OCI-LY1 (cell line): ENCODE results near the gene ADAM22.

Experiments used
- CTCF ChIP-seq: fragments of 200-600 bp; sonication (generic), shearing (Covaris generic); IDR thresholded peaks from 2 replicates; pipeline ENCODE4 v1.5.1; 2017; ENCODE audit warnings: mild to moderate bottlenecking, antibody characterized with exemption, low read length, moderate library complexity, mixed read lengths
- EZH2 ChIP-seq: fragments of 200-600 bp; sonication (generic), shearing (Covaris generic); IDR thresholded peaks from 2 replicates; pipeline ENCODE4 v1.8.0; 2017; ENCODE audit warnings: borderline replicate concordance, mixed run types, mild to moderate bottlenecking, antibody characterized with exemption, low read length, moderate library complexity, mixed read lengths

GRCh38 chr7:88185650-88186049 is 251.6 kb downstream of the ADAM22 start:
- no peak for TF ChIP-seq EZH2
- no peak for TF ChIP-seq CTCF
